ENCODE data around the gene PDIA3.
"Not testable (repeated sequence)": the region's sequence is repeated elsewhere in the genome, so short reads cannot be mapped to it uniquely, and the experiment has no call there.

The PDIA3 gene

GRCh38 chr15:43746245-43746902 is at the start of gene PDIA3:
Gene PDIA3 (plus strand): TSS chr15:43746438. CDS start chr15:43746540, 102 bp downstream.
- DNase-seq = peak; percentile 93

- no peak for DNase-seq
Measured at GRCh38 chr15:43702174-43702573, 44.1 kb upstream of the PDIA3 start.

- DNase-seq = no peak
Measured at GRCh38 chr15:43702701-43703424, 43.4 kb upstream of the PDIA3 start.

- DNase-seq = not testable (repeated sequence)
Measured at GRCh38 chr15:43710431-43711131, 35.7 kb upstream of the PDIA3 start.

GRCh38 chr15:43723151-43723550 is 23.1 kb upstream of the PDIA3 start:
- no peak for DNase-seq

DNA sequence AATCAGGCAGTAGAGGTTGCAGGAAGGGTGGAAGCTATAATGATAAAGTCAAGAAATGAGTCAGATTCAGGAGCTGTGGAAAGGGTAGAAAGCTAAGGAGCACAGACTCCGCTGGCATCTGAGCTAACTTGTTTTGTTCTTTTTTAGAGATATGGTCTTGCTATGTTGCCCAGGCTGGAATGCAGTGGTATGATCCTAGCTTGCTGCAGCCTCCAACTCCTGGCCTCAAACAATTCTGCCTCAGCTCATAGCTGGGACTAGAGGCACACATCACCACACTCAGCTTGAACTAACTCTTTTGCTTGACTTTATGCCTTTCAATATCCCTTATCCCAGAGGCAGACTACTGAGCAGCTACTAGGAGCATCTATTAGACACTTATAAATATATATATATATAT is 19.9 kb upstream of the PDIA3 start:
- not testable (repeated sequence) for DNase-seq

- peak; percentile 8 for DNase-seq
Measured at GRCh38 chr15:43728053-43728725, 18.0 kb upstream of the PDIA3 start.

GRCh38 chr15:43735416-43735815 is 10.8 kb upstream of the PDIA3 start:
- DNase-seq = no peak

DNA sequence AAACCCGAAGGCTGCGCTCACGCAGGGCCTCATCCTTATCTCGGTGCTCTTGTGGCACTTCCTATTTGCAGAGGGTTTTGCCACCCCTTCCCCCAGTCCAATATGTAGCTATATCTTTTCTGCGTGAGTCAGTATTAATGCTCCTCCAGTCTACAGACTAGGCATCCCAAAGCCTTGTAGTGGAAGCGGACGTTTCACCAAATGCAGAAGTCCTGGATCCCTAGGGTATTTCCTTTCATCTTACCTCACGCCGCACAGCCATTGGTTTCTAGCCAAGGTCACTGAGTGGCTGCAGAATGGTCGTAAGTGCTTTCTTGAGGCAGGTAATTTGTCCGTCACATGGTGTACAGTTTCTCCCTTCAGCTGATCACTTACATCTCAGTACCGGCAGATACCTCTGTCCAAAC is 668 bp downstream of the PDIA3 start:
- DNase-seq = peak; percentile 47

DNA sequence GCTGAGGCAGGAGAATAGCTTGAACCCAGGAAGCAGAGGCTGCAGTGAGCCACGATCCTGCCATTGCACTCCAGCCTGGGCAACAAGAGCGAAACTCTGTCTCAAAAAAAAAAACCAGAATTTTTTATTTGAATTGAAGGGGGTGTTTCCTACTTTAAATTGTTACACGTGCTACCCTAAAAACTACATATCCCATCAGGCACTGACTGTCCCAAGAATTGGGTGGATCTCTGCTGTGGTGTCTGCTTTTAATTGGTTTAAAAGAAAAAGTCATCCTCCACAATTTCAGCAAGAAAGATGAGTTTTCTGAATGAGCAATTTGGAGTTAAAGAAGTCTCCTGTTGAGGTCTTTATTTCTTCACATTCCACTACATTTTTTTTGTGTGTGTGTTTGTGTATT is 2.1 kb downstream of the PDIA3 start:
- DNase-seq = no peak

DNA sequence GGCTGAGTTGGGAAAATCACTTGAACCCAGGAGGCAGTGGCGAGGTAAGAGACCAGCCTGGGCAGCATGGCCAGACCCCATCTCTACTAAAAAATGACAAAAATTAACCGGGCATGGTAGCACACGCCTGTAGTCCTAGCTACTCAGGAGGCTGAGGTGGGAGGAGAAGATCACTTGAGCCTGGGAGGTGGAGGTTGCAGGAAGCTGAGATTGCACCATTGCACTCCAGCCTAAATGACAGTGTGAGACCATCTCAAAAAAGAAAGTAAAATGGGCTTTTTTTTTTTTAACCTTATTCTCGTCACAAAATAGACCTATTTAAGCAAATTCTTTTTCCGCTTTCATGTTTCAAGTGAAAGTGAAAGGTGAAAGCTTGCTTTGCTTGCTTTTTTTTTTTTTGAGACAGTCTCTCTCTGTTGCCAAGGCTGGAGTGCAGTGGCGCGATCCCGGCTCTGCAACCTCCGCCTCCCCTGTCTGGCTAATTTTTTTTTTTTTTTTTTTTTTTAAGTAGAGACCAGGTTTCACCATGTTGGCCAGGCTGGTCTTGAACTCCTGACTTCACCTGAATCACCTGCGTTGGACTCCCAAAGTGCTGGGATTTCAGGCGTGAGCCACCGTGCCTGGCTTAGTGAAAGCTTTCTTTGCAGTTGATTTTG is 3.6 kb downstream of the PDIA3 start:
- DNase-seq = no peak

GRCh38 chr15:43751885-43752284 is 5.6 kb downstream of the PDIA3 start:
- peak; percentile 38 for DNase-seq

GRCh38 chr15:43762824-43763223 is 16.6 kb downstream of the PDIA3 start:
- no peak for DNase-seq

DNA sequence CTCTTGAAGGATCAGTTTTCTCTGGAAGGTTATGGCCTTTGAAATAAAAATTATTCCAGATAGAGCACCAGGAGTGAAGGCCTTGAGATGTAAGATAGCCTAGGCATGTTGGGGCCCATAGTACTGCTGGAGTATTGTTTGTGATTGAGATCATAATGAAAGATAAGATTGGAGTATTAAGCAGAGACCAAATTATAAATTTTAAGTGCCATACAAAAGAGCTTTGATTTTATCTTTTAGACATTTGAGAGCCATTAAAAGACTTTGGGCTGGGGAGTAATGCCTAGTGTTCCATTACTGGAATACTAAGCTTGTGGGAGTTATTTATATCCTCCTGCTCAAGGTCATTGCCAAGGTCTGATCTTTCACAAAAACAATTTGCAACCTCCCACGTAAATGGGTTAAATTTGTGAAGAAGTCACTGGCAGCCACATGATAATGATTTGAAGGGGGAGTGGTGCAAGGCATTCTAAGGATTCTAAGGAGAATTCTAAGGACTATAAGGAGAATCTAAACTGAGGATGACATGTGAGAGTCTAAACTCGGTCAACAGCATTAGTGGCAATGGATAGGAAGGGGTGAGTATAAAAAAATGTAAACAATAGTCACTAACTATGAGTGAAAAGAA is 17.7 kb downstream of the PDIA3 start:
- no peak for DNase-seq

GRCh38 chr15:43769584-43770228 is 23.5 kb downstream of the PDIA3 start:
- DNase-seq = peak; percentile 59

DNA sequence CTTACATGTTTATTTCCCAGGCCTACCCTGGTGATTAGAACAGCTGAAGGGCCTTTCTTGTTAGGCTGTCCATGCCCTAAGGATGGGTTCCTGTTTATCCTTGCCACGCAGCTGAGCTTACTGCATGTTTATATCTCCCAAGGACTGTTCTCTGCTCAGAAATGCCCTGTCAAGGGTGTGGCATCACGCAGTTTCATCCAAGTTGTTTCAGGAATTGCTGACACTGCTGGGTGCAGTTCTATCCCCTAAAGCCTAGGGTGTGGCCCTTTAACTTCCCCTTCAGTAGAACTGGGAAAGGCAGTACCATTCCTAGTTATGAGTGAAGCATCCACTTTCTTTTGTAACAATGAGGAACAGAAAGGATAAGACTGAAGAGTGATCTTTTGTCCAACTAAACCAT is 25.6 kb downstream of the PDIA3 start:
- DNase-seq = no peak

DNA sequence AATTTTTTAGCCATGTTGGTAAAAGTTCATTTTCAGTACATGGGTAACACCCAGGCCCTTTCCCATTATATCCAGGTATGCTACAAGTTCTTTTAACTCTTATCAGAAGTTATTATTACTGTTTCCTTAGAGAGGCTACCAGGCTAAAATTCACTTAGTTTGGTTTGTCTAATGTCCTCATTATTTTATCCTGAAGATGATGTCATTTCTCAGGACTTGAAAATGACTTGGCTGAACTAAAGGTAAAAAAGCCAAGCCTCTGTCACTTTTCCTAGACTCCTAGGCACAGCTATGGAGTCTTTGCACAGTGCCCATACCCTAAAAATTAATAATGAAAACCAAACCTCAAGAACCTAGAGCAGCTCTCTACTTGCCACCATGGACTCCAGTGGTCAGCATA is 26.4 kb downstream of the PDIA3 start:
- no peak for DNase-seq

- DNase-seq = no peak
Measured at GRCh38 chr15:43774062-43774461, 27.8 kb downstream of the PDIA3 start.

GRCh38 chr15:43775411-43775965 is 29.2 kb downstream of the PDIA3 start:
- peak; percentile 89 for DNase-seq

- peak; percentile 83 for DNase-seq
Measured at GRCh38 chr15:43776101-43776717, 30.0 kb downstream of the PDIA3 start.

GRCh38 chr15:43776718-43777266 is 30.6 kb downstream of the PDIA3 start, which contains the start of gene ELL3:
Gene ELL3 (minus strand): TSS chr15:43776966. CDS start chr15:43776901, 65 bp downstream.
- peak; percentile 87 for DNase-seq
